Activated T-helper 1 cell treated with anti-CD3 and anti-CD28 coated beads, Interleukin-2, amount 50 U/mL, for 16 hours (primary cell): Measurements from ENCODE around the gene HPCAL4.

ENCODE experiments used
- DNase-seq, 2 donors: peaks; one replicate each; pipeline ENCODE4 v3.0.0-alpha.2; 2020; ENCODE audit warnings: low read depth in 1 of 2, low spot score in 1 of 2

The HPCAL4 gene

DNA sequence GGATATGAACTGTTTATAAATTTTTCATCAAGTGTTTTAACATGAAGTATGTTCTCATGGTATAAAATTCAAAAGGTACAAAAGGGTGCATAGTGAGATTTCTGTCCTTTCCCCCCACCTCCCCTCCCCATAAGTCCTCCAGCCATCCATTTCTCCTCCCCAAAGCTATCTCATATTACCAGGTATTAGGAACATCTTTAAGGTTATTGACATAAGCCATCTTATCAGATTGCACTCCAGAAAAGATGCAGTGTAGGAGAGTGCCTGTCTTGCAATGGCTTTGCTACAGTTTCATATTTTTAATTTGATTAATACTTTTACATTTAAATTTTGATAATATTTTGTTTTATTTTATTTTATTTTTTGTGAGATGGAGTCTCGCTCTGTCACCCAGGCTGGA is 13.5 kb upstream of the HPCAL4 start:
- DNase-seq = no peak

DNA sequence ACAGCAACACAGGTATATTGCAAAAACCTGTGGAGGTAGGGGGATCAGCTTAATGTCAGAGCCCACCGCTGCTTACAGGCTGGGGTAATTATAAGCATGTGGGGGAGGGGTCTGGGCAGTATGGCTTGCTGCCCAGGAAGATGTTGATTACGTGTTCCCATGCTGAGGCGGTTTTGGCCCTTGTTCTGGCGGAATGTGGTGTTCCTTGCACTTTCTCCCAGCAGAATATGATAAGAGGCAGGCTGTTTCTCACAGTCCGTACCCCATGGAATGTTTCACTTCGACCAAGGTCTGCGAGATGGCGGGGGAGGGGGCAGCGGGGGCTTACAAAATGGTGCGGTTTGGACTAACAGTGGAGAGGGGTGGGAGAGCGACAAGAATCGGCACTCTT is 9.8 kb upstream of the HPCAL4 start:
- no peak for DNase-seq

DNA sequence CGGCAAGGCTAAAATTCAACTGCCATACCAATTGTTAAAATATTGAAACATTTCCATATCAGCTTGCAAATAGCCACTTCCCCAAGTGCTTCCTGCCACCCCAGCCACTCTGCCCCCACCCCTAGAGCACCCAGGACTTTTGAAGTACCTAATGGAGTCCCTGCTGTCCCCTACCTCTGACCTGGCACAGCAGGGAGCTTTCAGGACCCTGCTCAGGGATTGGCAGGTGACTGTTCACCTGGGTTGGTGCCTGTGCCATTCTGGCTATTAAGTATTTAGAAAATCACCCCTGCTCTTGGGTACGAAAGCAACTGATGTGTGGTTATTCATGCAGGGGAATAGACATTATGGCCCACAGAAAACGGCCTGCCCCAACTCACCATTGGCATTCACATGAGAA is 9.1 kb upstream of the HPCAL4 start:
- DNase-seq = no peak

DNA sequence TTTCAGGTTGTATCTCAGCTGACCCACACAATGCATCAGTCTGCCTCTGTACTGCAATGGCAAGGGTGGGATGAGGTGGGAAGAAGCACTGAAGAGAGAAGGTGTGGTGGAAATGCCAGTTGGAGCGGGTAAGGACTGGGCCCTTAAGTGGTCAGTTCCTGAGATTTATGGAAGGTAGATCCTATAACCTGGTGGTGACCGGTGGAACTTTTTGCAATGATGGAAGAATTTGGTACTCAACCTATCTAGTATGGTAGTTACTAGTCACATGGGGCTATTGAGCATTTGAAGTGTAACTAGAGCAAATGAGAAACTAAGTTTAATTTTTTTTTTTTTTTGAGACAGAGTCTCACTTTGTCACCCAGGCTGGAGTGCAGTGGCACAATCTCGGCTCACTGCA is 8.2 kb upstream of the HPCAL4 start:
- no peak for DNase-seq

DNA sequence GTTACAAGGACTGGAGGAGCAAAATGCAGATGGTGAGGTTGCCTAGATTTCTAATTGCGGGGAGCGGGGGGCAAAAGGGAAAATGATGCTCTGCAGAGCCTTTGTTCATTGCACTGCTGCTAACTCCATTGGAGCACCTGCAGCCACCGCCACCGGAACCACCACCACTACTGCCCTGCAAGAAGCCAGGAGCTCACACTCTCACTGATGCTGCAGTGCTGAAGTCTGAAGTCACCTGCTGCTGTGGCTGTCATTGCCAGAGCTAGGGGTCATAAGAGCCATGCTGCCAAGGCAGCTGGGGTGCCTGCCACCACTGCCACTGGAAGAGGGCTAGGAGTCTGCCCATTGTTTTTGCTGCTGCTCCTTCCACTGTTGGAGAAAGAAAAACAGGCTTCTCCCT is 7.3 kb upstream of the HPCAL4 start:
- no peak for DNase-seq

DNA sequence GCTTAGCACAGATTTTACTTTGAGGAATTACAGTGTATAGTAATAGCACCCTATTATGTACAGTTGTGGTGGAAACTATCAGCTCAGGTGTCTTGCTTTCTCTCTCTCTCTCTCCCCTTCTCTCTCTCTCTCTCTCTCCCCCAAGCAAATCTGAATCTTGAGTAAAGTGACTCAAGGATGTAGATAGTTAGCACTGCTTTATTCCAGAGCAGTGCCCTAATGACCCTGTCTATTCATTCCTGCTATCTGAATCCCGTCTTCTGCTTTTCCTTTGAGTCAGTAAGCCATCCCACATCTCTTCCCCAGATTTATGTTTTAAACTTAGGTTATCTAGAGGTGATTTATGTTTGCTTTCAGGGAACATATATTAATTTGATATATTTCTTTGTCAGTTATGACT is 5.2 kb upstream of the HPCAL4 start:
- DNase-seq = no peak

DNA sequence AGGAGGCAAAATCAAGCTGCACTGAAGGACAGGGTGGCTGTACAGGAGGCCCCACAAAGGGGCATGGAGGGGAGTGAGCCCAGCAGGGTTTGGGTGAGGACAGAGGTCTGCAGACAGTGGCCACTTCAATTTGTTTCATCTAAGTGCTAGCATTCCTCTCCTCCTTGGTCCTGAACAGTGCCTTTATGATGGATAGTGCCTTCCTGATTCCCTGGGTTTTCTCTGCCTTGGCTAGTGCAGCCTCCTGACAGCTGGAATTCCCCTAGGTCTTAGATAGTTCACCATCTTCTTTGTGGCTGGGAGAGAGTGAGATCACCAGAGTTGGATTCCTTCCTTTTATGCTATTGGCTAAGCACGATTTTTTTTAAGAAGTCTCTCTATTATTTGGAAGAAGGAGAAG is 3.8 kb upstream of the HPCAL4 start:
- DNase-seq = no peak

DNA sequence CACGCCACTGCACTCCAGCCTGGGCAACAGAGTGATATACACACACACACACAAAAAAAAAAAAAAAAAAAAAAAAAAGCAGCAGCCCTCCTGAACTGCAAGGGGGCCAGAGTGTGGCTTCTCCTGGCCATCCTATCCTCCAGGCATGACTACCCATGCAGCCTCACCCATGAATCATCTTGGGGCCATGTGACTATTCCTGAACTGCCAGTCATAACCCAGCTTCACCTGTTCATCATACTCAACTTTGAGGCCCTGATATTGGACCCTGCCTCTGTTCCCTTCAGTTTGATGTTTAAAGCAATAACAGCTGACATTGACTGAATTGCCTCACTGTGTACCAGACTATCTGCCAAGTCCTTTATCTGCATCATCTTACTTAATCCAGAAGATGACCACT is 2.8 kb upstream of the HPCAL4 start:
- no peak for DNase-seq

DNA sequence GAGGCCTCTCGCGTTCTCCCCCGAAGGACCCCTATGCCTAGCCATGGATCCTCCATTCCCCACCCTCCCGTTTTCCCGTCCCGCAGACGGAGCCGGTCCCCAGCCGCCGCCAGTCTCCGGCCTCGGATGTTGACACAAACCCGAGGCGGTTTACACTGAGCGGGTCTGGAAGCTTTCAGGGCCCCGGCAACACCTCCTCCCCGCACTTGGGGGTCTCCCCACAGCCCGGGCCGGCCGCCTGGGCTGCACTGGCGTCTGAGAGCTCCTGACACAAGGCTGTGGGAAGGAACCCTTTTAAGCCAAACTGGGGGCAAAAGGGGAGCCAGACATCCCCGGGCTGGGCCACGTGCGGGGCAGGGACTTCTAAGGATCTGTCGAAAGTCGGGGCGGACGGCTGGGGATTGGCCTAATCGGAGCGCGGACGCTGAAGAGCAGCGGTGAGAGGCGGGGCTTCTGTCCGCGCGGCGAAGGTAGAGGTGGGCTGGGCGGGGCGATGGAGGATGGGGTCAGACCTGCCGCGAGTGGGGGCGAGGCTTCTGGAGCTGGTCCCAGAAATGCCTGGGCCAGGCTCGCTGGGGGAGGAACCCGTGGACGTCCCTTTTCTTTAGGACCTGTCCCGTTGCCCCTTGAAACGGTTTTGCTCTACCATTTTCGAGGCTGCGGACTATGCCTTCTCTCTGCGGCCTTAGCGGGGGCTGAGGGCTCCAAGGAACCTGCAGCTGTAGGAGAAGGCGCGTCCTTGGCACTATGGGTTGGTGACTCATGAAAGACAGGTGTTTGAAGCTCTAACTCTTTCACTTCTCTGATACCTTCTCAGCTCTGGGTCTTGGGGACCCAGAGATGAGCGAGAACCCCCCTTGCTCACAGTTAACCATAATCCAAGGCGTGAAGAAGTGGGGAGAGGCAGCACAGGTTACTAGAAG is 1.2 kb upstream of the HPCAL4 start:
- DNase-seq = no peak

DNA sequence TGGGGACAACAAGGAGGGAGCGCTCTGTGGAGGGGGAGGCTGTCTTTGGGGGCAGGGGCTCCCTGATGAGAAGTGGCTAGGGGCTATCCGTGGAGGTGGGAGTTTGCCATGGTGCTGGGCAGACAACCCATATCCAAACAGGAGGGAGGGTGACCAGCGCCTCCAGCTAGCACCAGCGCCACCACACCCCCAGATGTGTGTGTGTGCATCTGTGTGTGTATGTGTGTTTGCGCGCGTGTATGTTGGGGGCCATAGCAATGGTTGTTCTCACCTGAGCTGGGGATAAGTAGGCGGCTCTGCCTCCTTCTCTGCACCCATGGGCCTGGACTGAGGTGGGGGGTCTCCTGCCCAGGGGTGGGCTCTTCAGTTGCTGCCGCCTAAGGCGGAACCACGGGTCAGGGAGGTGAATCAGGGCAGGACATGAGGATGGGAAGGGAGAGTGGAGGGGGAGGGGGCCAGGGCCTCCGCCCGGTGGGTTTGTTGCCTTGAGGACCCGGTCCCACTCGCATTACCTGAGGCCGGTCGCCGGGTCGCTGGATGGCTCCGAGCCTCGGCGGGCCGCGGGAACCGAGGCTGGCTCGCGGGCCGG is 345 bp downstream of the HPCAL4 start:
- DNase-seq = no peak

DNA sequence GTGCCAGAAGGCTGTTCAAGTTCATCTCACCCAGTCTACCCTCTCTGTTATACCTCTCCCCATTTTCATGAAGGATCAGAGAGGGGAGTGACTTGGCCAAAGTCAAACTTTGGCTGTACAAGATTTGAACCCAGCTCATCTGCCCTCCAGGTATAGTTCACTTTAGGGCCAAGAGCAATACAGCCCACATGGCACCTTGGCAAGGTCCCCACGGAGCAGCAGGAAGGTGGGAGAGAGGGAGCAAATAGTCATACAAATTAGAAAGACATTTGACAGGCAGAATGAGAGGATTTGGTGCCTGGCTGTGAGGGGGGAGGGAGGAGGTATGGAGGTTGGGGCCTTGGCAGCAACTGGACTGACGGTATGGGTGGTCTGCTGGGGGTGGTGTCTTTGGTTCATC is 1.0 kb downstream of the HPCAL4 start:
- DNase-seq = no peak

DNA sequence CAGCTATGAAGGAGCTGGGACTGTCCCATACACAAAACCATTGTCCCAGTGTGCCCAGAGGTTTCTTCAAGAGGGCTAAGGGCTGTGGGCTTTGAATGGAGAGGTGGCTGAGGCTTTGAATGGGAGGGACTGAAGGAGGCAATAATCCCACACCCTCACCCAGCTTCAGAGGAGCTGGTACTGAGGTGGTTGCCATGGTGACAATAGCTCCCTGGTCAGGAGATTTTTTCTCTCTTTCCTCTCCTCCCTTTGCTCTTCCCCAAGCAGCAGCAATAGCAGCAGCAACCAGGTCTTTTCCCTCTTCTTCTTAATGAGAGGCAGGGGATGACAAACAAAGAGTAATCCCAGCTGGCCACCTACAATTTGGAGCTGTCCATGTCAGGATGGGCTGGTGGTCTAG is 1.6 kb downstream of the HPCAL4 start:
- no peak for DNase-seq

DNA sequence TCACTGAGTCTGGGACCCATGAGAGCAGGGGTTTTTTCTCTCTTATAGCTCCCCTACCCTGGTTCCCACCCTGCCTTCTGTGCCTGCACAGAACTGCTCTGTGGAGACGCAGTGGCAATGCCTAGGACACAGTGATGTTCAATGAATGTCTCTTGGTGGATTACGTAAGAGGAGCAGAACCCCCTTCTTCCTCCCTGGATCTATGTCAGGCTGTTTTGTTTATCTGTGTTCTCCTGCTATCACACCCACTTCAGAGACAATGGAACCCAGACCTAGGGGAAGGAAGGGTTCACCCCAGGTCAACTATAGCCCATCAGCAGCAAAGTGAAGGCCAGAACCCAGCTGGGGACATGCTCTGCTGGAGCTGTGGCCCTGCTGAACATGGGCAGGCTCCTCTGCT is 2.0 kb downstream of the HPCAL4 start:
- DNase-seq = no peak

DNA sequence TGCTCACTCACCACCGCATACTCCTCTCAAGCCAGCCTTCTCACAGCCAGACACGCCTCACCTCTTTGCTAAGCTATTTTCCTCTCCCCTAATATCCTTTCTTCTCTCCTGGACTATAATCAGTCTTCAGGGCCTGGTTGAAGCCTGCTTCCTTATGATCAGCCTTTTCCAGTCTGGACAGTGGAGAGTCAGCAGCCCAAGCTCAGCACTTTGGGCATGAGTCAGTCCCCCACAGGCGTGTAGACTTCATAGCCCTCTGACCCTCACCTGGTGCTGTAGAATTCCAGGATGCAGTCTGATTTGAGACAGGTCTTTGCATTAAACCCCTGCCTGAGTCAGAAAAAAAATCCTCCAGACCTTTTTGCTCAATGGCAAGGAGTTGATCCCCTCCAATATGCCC is 2.5 kb downstream of the HPCAL4 start:
- DNase-seq = no peak

DNA sequence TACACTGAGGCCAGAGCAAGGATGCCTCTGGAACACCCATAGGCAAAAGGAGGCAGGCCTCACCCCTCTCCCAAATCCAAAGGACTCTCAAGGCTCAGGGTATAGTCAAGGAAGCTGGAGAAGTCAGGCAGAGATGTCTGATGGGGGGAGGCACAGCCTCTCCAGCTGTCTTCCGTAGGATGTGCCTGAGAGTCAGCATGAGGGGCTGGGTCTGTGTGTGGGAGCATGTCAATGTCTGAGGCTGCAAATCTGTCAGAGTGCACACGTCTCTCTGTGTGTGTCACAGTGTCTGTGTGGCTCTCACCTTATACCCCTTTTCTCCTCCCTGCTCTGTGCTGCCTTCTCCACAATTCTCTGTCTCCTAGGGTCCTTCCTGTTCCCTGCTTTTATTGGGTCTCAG is 4.0 kb downstream of the HPCAL4 start:
- no peak for DNase-seq

DNA sequence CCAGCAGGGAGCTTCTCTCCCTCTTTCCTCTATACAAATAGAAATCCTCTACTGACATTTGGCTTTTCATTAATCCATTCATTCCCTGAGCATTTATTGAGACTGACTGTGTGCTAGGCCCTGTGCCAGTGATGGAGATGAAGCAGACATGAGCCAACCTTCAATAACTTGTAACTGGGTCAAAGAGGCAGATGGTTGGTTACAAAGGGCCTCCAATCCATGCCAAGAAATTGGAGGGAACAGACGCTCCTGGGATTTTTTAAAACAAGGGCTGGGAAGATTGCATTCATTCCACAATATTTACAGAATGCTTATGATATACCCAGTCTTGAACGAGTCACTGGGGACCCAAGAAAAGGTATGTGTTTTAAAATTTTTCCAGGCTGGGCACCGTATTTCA is 6.2 kb downstream of the HPCAL4 start:
- DNase-seq = no peak

DNA sequence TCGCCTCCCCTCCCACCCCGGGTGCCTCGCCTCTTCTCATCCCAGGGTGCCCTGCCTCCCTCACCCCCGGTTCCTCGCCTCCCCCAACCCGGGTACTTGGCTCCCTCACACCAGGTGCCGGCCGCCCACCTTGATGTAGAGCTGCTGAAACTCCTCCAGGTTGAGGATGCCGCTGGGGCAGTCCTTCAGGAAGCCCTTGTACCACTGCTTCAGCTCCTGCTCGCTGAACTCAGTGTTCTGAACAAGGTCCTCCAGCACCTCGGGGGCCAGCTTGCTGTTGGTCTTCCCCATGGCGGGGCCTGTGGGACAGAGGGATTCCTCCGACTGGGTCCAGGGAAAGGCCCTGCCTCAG is 6.9 kb downstream of the HPCAL4 start:
- DNase-seq = no peak

DNA sequence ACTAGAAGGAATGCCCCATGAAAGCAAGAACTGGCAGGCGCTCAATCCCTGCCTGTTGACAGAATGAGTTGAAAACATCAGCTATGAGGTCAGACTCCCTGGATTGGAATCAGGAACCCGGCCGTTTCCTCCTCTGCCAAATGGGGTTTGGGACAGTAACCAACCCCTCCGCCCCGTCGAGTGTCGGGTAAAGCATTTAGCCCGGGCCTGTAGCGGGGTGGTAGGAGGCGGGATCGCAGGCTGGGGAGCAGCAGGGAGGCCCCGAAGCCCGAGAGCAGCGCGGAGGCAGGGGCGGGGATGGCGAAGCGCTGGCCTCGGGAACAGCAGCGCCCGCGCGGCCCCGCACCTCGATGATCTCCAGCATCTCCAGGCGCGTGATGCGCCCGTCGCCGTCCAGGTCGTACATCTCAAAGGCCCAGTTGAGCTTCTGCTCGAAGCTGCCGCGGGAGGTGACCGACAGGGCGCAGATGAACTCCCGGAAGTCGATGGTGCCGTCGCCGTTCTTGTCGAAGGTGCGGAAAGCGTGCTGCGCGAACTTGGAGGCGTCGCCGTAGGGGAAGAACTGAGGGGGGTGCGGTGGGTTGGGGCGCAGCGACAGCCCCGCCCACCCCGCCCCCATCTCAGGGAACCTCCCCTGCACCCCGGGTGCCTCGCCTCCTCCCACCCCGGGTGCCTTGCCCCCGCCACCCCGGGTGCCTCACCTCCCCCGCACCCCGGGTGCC is 7.5 kb downstream of the HPCAL4 start:
- peak in 1 of 2 donors; percentile 27 for DNase-seq

DNA sequence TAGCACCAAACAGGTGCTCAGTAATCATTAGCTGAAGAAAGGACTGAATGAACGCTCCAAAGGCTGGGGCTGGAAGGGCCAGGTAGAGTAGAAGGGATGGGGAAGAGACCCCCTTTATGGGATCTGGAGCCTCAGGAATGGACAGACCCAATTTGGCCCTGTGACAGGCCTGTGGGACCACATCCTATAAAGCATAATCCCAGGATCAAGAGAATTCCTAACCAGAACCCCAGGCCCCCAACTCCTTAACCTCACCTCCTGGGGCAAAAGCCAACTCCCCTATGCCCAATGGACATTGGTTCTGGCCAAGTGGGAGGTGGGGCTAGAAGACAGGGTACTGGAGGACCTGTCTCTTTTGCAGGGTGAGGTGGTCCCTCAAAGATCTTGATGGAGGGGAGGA is 9.2 kb downstream of the HPCAL4 start:
- DNase-seq = no peak

DNA sequence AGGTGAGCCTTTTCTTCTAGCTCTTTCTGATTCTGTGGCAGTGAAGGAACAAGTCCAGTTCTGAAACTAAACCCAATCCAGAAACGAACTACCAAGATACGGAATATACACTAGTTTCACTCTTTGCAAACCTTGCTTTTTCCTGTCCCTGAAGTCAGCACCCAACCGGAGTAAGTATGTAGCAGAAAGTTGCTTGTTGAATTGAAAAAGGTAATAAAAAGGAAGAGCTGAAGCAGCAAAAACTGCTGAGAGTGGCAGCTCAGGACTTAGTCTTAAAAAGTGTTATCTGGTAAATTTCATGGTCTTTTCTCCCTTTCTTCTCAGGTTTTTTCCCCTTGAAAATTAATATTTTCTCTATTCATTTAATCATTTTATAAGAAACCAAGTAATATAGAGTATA is 9.9 kb downstream of the HPCAL4 start:
- no peak for DNase-seq

DNA sequence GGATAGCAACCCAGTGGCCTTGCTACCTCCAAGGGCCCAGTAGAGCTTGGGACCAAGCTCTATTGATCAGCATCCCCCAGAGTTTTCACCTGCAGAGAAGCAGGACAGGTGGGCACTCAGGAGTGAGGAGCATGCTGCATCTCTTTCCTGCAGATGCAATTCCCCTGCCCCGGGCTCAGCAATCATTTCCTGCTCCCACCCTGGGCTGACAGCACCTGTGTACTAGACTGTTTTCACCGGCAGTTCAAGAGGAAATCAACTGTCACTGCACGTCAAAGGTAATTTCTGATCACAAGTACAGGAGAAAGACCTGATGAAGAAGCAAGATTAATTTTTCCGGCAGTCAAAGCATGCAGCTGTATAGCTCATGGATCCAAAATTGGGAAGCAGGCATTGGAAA is 10.5 kb downstream of the HPCAL4 start:
- no peak for DNase-seq

DNA sequence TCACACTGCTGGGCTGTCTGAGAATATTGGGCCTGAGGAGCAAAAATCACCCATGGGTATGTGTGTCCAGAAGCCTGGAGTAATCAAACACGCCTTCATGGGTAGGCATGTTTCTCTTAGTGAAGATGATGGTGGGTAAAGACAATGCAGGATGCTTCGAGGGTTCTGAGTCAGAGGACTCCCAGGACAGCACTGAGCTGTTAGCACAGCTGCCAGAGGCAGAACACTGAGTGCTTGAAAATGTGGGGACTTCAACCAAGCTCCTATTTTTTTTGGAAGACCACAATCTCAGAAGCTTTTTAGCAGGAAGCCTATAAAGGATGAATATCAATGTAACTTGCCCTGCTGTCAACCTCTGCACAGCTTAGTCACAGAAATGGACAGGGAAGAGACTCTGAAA is 11.4 kb downstream of the HPCAL4 start:
- no peak for DNase-seq
